ENCODE measurements around the gene FXYD1.

FXYD1 gene

GRCh38 chr19:35140207-35140961 lies 1.8 kb downstream of the FXYD1 start:
- TF ChIP-seq, protein P1, sequence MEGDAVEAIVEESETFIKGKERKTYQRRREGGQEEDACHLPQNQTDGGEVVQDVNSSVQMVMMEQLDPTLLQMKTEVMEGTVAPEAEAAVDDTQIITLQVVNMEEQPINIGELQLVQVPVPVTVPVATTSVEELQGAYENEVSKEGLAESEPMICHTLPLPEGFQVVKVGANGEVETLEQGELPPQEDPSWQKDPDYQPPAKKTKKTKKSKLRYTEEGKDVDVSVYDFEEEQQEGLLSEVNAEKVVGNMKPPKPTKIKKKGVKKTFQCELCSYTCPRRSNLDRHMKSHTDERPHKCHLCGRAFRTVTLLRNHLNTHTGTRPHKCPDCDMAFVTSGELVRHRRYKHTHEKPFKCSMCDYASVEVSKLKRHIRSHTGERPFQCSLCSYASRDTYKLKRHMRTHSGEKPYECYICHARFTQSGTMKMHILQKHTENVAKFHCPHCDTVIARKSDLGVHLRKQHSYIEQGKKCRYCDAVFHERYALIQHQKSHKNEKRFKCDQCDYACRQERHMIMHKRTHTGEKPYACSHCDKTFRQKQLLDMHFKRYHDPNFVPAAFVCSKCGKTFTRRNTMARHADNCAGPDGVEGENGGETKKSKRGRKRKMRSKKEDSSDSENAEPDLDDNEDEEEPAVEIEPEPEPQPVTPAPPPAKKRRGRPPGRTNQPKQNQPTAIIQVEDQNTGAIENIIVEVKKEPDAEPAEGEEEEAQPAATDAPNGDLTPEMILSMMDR (IDR thresholded peaks at IDR 0.05; ENCODE audit: low read depth, low read length) = no peak
- H3K4me3 ChIP-seq (ENCODE audit: low read depth, low read length) = no peak overlapping the region
- H3K4me1 ChIP-seq = peaks cover 4% of the 10 kb centered on the region

DNA sequence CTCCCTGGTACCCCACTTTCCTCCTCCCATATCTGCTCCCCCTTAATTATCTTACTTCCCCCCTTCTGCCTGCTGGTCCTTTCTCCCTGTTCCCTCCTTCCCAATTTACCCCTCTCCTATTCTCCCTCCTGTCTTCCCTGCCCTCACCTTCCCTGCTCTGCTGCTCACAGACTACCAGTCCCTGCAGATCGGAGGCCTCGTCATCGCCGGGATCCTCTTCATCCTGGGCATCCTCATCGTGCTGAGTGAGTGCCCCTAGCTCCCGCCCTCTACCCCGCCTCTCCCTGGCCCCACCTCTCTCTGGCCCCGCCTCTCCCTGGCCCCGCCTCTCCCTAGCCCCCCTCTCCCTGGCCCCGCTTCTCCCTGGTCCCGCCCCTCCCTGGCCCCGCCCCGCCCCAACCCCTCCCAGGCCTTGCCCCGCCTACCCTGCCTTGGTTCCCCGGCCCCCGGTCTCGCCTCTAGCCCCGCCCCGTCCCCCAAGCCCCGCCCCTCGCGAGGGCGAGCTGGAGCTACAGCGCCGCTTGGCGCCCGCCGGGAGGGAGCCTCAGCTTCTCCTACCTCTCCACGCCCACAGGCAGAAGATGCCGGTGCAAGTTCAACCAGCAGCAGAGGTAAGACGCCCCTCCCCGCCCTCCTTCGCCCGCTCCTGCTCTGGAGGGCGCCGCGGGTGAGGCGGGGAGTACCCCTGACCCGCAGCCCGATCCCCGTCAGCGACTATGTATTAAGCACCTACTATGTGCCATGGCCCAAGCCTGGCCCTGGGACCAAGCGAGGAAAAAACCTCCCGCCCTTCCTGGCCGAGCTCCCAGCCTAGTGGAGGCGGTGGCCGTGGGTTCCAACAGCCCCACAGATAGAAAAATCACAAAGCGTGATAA lies 2.6 kb downstream of the FXYD1 start:
- H3K27me3 ChIP-seq = peaks cover 30% of the 10 kb centered on the region
- peaks cover 4% of the 10 kb centered on the region for H3K4me1 ChIP-seq
- peak; percentile 98 for DNase-seq
- TF ChIP-seq, protein P1 (IDR thresholded peaks at IDR 0.05; ENCODE audit: low read depth, low read length) = peak; percentile 44
- H3K36me3 ChIP-seq = no peaks in the 10 kb centered on the region
- H3K9me3 ChIP-seq = no peaks in the 10 kb centered on the region
- H3K4me3 ChIP-seq (ENCODE audit: low read depth, low read length) = no peak overlapping the region

More at GRCh38 chr19:35140207-35140961, 1.8 kb downstream of the FXYD1 start:
- Histone ChIP-seq H3K36me3 (no peaks in the 10 kb centered on the region), H3K27me3 (peaks cover 29% of the 10 kb centered on the region), H3K9me3 (no peaks in the 10 kb centered on the region)
- DNase-seq = no peak

GRCh38 chr19:35141837-35142605 lies 3.4 kb downstream of the FXYD1 start:
- Histone ChIP-seq H3K4me3 (ENCODE audit: low read depth, low read length) (no peak overlapping the region), H3K27me3 (peaks cover 30% of the 10 kb centered on the region)
- no peak for DNase-seq

DNA sequence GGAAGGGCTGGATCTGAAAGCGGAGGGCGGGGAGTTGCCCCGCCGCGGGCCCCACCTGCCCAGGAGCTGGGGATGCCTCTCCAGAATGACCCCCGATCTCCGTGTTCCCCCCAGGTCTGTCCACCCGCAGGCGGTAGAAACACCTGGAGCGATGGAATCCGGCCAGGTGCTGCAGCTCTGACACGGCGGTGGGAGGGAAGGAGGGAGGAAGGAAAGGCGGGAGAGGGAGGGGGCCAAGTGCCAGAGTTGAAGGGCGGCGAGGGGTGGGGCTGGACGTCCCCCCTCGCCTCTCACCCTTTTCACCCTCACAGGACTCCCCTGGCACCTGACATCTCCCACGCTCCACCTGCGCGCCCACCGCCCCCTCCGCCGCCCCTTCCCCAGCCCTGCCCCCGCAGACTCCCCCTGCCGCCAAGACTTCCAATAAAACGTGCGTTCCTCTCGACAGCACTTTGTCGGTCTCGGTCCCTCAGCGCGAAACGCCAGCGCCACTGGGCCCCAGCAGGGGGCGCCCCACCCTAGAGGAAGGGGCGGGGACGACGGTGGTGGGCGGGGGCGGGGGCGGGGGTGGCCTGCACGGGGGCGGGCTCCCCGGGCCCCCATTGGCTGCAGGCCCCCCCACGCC lies 4.1 kb downstream of the FXYD1 start:
- TF ChIP-seq, protein P1 (IDR thresholded peaks at IDR 0.05; ENCODE audit: low read depth, low read length) = peak; percentile 38
- Histone ChIP-seq H3K4me3 (ENCODE audit: low read depth, low read length) (no peak overlapping the region), H3K27me3 (peaks cover 30% of the 10 kb centered on the region), H3K4me1 (peaks cover 4% of the 10 kb centered on the region), H3K9me3 (no peaks in the 10 kb centered on the region), H3K36me3 (no peaks in the 10 kb centered on the region)
- peak; percentile 54 for DNase-seq

More at GRCh38 chr19:35141837-35142605, 3.4 kb downstream of the FXYD1 start:
- TF ChIP-seq, protein P1 (IDR thresholded peaks at IDR 0.05; ENCODE audit: low read depth, low read length) = no peak
- no peaks in the 10 kb centered on the region for H3K36me3 ChIP-seq
- H3K9me3 ChIP-seq = no peaks in the 10 kb centered on the region
- H3K4me1 ChIP-seq = peaks cover 4% of the 10 kb centered on the region

GRCh38 chr19:35143231-35143715 lies 4.6 kb downstream of the FXYD1 start, which contains the start of gene FXYD7:
TSS of gene FXYD7 (plus strand) at chr19:35143255. CDS start at chr19:35143334, 79 bp downstream.
- DNase-seq = peak; percentile 50
- no peak within 1 kb of the TSS for H3K4me3 ChIP-seq (ENCODE audit: low read depth, low read length)
- peaks cover 4% of the 10 kb centered on the region for H3K4me1 ChIP-seq
- peaks cover 30% of the 10 kb centered on the region for H3K27me3 ChIP-seq
- H3K9me3 ChIP-seq = no peaks in the 10 kb centered on the region
- TF ChIP-seq, protein P1 (IDR thresholded peaks at IDR 0.05; ENCODE audit: low read depth, low read length) = no peak
- no peaks in the 10 kb centered on the region for H3K36me3 ChIP-seq

Measured in BE2C (cell line).